ENCODE data around the gene EXOC6. TPM values are rescaled to one million over a fixed set of nuclear protein-coding genes. Genes with fewer than 3 reads are reported as not detected.

The EXOC6 gene
- total RNA-seq, 1 experiment from 2014 or later: 12.9 TPM

GRCh38 chr10:93026072-93026471, 177.8 kb downstream of the EXOC6 start (continued):
- TF ChIP-seq ZBTB33 (IDR thresholded peaks at IDR 0.05; ENCODE audit: extremely low read depth, insufficient replicate concordance, low read length): no peak

- no peaks in the 10 kb centered on the region for H3K79me2 ChIP-seq (ENCODE audit: insufficient read depth, low read length)
- no peak overlapping the region for H2AFZ ChIP-seq (ENCODE audit: low read depth, low read length, poor library complexity, severe bottlenecking)
- H3K4me3 ChIP-seq (replicated peaks in 1 of 2; ENCODE audit: low read depth in 1 of 2, low read length in 2 of 2): no peak overlapping the region
- H3K27ac ChIP-seq (ENCODE audit: low read depth, low read length): no peak overlapping the region
- no TSS peak for BruUV-seq (replicated peaks)
- ChIA-PET POLR2A (no interaction called here), CTCF (no interaction called here), RAD21 (ENCODE audit: low non-redundant PET in 1 of 2, low total read pairs in 2 of 2, uncharacterized antibody in 2 of 2, unreplicated experiment in 2 of 2) (no interaction called here)
- no peaks in the 10 kb centered on the region for H3K27me3 ChIP-seq (ENCODE audit: insufficient read depth, low read length)
- no peaks in the 10 kb centered on the region for H4K20me1 ChIP-seq (ENCODE audit: insufficient read depth)
- H3K4me1 ChIP-seq (ENCODE audit: control insufficient read depth in 1 of 2, insufficient read depth in 2 of 2, low read length in 2 of 2): peaks cover 19 to 37% of the 10 kb centered on the region in 2 experiments
- H3K36me3 ChIP-seq (ENCODE audit: control insufficient read depth in 1 of 2, insufficient read depth in 2 of 2, low read length in 2 of 2): no peaks in the 10 kb centered on the region
- H3K9me3 ChIP-seq (ENCODE audit: control insufficient read depth in 1 of 2, insufficient read depth in 1 of 2, low read depth in 1 of 2, low read length in 2 of 2): no peaks in the 10 kb centered on the region
- no peak overlapping the region for H3K9ac ChIP-seq (ENCODE audit: low read length)
- no peak overlapping the region for H3K4me2 ChIP-seq (ENCODE audit: low read length)
- ATAC-seq (no peak), DNase-seq (ENCODE audit: low read depth, low spot score) (no peak)
- no peaks in the 10 kb centered on the region for H3K9me2 ChIP-seq (ENCODE audit: insufficient read depth)
- intact Hi-C loops (cut with micrococcal nuclease): no loop called here
- TF ChIP-seq SRF (IDR thresholded peaks at IDR 0.05; ENCODE audit: low read depth): no peak
- no peak for TF ChIP-seq CBX3 (IDR thresholded peaks at IDR 0.05; ENCODE audit: low read depth)
- TF ChIP-seq REST (IDR thresholded peaks at IDR 0.05; ENCODE audit: low read depth): no peak
- TF ChIP-seq SIN3A (IDR thresholded peaks at IDR 0.05; ENCODE audit: low read depth): no peak
- TF ChIP-seq ATF3 (IDR thresholded peaks at IDR 0.05): no peak
- no peak for TF ChIP-seq SP1 (IDR thresholded peaks at IDR 0.05; ENCODE audit: low read depth)
- no peak for TF ChIP-seq ELF1 (IDR thresholded peaks at IDR 0.05; ENCODE audit: borderline replicate concordance, low read depth)
- no peak for TF ChIP-seq CTCF (IDR thresholded peaks at IDR 0.05 in 2 of 3, conservative IDR thresholded peaks at IDR 0.05 in 1 of 3; ENCODE audit: borderline replicate concordance in 1 of 3, insufficient read depth in 1 of 3, low read depth in 2 of 3, low read length in 2 of 3)
- no peak for TF ChIP-seq ZBTB33 (IDR thresholded peaks at IDR 0.05; ENCODE audit: extremely low read depth, insufficient replicate concordance, low read length)
- no peak for TF ChIP-seq TCF7L2 (IDR thresholded peaks at IDR 0.05; ENCODE audit: borderline replicate concordance, extremely low read depth, insufficient read depth, insufficient read length)
- TF ChIP-seq YY1 (IDR thresholded peaks at IDR 0.05; ENCODE audit: extremely low read depth, insufficient replicate concordance, low read depth, low read length): no peak
- no peak for TF ChIP-seq MAX (IDR thresholded peaks at IDR 0.05)
- no peak for TF ChIP-seq EZH2phosphoT487 (IDR thresholded peaks at IDR 0.05; ENCODE audit: borderline replicate concordance)
- no peak for TF ChIP-seq POLR2AphosphoS5 (IDR thresholded peaks at IDR 0.05; ENCODE audit: low read depth, low read length)
These were observed 179.2 kb downstream of the EXOC6 start for GRCh38 chr10:93027508-93027907.
